ENCODE results near the gene HSPB6. TPM values are rescaled to one million over a fixed set of nuclear protein-coding genes. Genes with fewer than 3 reads are reported as not detected.

The HSPB6 gene
- total RNA-seq, 2 experiments from 2014 or later: 0.53 to 0.93 TPM

GRCh38 chr19:35740423-35741202 lies 16.2 kb downstream of the HSPB6 start:
- H3K27me3 Mint-ChIP-seq: no peaks in the 10 kb centered on the region
- ChIA-PET CTCF (interaction anchor here (0.6 to 2.2 kb wide), 14 partner anchors 10 to 274 kb away, joined by 3 to 14 read pairs (median 3); partner anchors contain the start of genes ALKBH6 and HAUS5), POLR2A (interaction anchor here (0.6 to 1.3 kb wide), 9 partner anchors 10 to 49 kb away, joined by 3 to 6 read pairs (median 4); no protein-coding TSS in a partner anchor)
- ATAC-seq (peak; percentile 67), DNase-seq (peak; percentile 99)
- H3K4me3 Mint-ChIP-seq: peak overlapping the region; percentile 82
- intact Hi-C loops (cut with DNase I, micrococcal nuclease): loop anchor here (1.0 to 10.0 kb wide), 14 partner anchors 18 to 596 kb away; partner anchors contain the start of genes APLP1 (in 1 of the 2), ARHGAP33 (in 1 of the 2), ETV2 (in 1 of the 2) and FXYD7 (in 1 of the 2)
- peaks cover 49% of the 10 kb centered on the region for H3K36me3 Mint-ChIP-seq (ENCODE audit: low read depth)
- peaks cover 28% of the 10 kb centered on the region for H3K4me1 Mint-ChIP-seq
- H3K9me3 Mint-ChIP-seq (ENCODE audit: low read depth): no peaks in the 10 kb centered on the region
- H3K27ac Mint-ChIP-seq: peak overlapping the region; percentile 96

- ChIA-PET CTCF (interaction anchor here (0.6 to 2.2 kb wide), 8 partner anchors 9 to 274 kb away, joined by 3 to 14 read pairs (median 3); partner anchors contain the start of genes ALKBH6 and HAUS5), POLR2A (interaction anchor here (0.6 to 1.3 kb wide), 8 partner anchors 10 to 50 kb away, joined by 3 to 6 read pairs (median 4); no protein-coding TSS in a partner anchor)
- intact Hi-C loops (cut with DNase I, micrococcal nuclease): loop anchor here (1.0 to 10.0 kb wide), 14 partner anchors 18 to 595 kb away; partner anchors contain the start of genes APLP1 (in 1 of the 2), ARHGAP33 (in 1 of the 2), ETV2 (in 1 of the 2) and FXYD7 (in 1 of the 2)
- Mint-ChIP-seq H3K27ac (no peak overlapping the region), H3K4me1 (peaks cover 26% of the 10 kb centered on the region), H3K9me3 (ENCODE audit: low read depth) (no peaks in the 10 kb centered on the region), H3K4me3 (peak overlapping the region; percentile 82), H3K27me3 (no peaks in the 10 kb centered on the region), H3K36me3 (ENCODE audit: low read depth) (peaks cover 52% of the 10 kb centered on the region)
- ATAC-seq (peak; percentile 1), DNase-seq (no peak)
Observed at GRCh38 chr19:35740108-35740422, 16.8 kb downstream of the HSPB6 start.

DNA sequence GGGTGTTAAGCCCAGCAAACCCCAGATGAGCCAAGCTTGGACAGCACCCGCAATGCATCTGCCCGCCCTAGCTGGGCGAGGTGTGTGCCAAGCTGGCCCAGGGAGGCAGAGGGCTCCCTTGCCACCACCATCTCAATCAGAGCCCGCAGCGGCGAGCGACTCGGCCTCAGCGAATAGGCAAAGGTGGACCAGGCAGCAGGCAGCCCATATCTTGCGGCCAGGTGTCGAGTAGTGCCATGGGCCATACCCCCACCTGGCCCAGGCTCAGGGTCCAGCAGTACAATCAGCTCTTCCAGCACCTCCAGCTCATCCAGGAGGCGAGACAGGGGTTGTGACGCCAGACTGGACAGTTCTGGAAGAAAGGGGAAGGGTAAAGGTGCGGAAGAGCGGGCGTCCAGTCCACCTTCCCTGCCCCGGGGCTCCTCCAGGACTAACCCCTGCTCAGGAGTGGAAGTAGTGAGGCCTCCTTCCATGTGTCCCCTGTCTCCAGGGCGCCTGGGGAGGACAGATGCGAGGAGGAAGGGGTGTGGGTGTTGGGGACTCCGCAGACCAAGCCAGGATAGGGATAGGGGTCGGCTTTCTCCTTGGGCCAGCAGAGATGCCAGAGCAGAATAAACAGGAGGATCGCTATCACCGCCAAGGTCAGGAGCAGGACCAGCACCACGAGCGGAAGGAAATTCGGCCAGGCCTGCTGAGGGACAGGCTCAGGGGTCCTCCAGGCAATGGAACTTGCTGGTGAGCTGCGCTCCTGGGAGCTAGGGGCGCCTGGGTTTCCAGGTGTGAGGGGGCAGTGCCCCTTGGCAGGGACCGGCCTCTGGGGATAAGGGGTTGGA lies 17.3 kb downstream of the HSPB6 start:
- POLR2A ChIA-PET: interaction anchor here (0.6 to 1.3 kb wide), 3 partner anchors 9 to 37 kb away, joined by 3 read pairs; no protein-coding TSS in a partner anchor
- peak overlapping the region; percentile 82 for H3K4me3 Mint-ChIP-seq
- intact Hi-C loops (cut with DNase I, micrococcal nuclease): loop anchor here (1.0 to 10.0 kb wide), 14 partner anchors 19 to 595 kb away; partner anchors contain the start of genes APLP1 (in 1 of the 2), ARHGAP33 (in 1 of the 2), ETV2 (in 1 of the 2) and FXYD7 (in 1 of the 2)
- H3K4me1 Mint-ChIP-seq: peaks cover 25% of the 10 kb centered on the region
- H3K36me3 Mint-ChIP-seq (ENCODE audit: low read depth): peaks cover 47% of the 10 kb centered on the region
- ATAC-seq (no peak), DNase-seq (no peak)
- CTCF ChIA-PET: interaction anchor here (0.6 to 2.2 kb wide), 5 partner anchors 12 to 275 kb away, joined by 3 to 14 read pairs (median 4); partner anchors contain the start of gene ALKBH6
- no peaks in the 10 kb centered on the region for H3K27me3 Mint-ChIP-seq
- H3K9me3 Mint-ChIP-seq (ENCODE audit: low read depth): no peaks in the 10 kb centered on the region
- no peak overlapping the region for H3K27ac Mint-ChIP-seq

DNA sequence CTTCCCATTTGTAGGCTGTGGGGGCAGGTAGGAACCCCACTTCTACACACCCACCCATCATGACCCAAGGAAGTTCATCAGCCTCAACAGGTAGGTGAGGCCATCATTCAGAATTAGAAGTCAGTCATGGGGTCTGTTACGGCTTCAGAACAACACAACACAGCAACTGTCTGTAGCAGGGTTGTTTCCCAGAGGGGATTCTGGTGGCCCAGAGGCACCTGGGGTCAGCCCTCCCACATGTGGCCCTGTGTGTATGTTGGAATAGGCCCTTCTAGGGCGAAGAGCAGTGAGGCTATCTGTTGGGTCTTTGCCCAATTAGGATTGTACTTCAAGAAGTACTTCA lies 18.0 kb downstream of the HSPB6 start:
- ChIA-PET CTCF (interaction anchor here (2.2 kb wide), 1 partner anchor 26 kb away, joined by 14 read pairs; no protein-coding TSS in a partner anchor), POLR2A (interaction anchor here (0.6 kb wide), 1 partner anchor 20 kb away, joined by 3 read pairs; no protein-coding TSS in a partner anchor)
- H3K36me3 Mint-ChIP-seq (ENCODE audit: low read depth): peaks cover 45% of the 10 kb centered on the region
- DNase-seq (no peak), ATAC-seq (no peak)
- intact Hi-C loops (cut with DNase I, micrococcal nuclease): no loop called here
- no peak overlapping the region for H3K4me3 Mint-ChIP-seq
- peak overlapping the region; percentile 45 for H3K27ac Mint-ChIP-seq
- H3K9me3 Mint-ChIP-seq (ENCODE audit: low read depth): no peaks in the 10 kb centered on the region
- H3K27me3 Mint-ChIP-seq: no peaks in the 10 kb centered on the region
- peaks cover 19% of the 10 kb centered on the region for H3K4me1 Mint-ChIP-seq

- peaks cover 13% of the 10 kb centered on the region for H3K4me1 Mint-ChIP-seq
- no peaks in the 10 kb centered on the region for H3K27me3 Mint-ChIP-seq
- H3K36me3 Mint-ChIP-seq (ENCODE audit: low read depth): peaks cover 44% of the 10 kb centered on the region
- peak overlapping the region; percentile 45 for H3K27ac Mint-ChIP-seq
- H3K4me3 Mint-ChIP-seq: no peak overlapping the region
- POLR2A ChIA-PET: interaction anchor here (1.4 kb wide), 1 partner anchor 36 kb away, joined by 6 read pairs; no protein-coding TSS in a partner anchor
- CTCF ChIA-PET: interaction anchor here (0.6 to 1.9 kb wide), 5 partner anchors 18 to 168 kb away, joined by 3 to 6 read pairs (median 4); no protein-coding TSS in a partner anchor
- no peak for DNase-seq
- intact Hi-C loops (cut with DNase I, micrococcal nuclease): no loop called here
- no peak for ATAC-seq
- H3K9me3 Mint-ChIP-seq (ENCODE audit: low read depth): no peaks in the 10 kb centered on the region
Observed at GRCh38 chr19:35738021-35738886, 18.6 kb downstream of the HSPB6 start.

- H3K27ac Mint-ChIP-seq: peak overlapping the region; percentile 52
- ATAC-seq (no peak), DNase-seq (peak; percentile 62)
- no peaks in the 10 kb centered on the region for H3K27me3 Mint-ChIP-seq
- intact Hi-C loops (cut with DNase I, micrococcal nuclease): no loop called here
- POLR2A ChIA-PET: interaction anchor here (1.4 kb wide), 1 partner anchor 35 kb away, joined by 6 read pairs; no protein-coding TSS in a partner anchor
- H3K36me3 Mint-ChIP-seq (ENCODE audit: low read depth): peaks cover 36% of the 10 kb centered on the region
- CTCF ChIA-PET: interaction anchor here (0.6 to 1.9 kb wide), 10 partner anchors 11 to 170 kb away, joined by 3 to 6 read pairs (median 3); partner anchors contain the start of gene LIN37
- H3K4me1 Mint-ChIP-seq: peaks cover 5% of the 10 kb centered on the region
- no peaks in the 10 kb centered on the region for H3K9me3 Mint-ChIP-seq (ENCODE audit: low read depth)
- no peak overlapping the region for H3K4me3 Mint-ChIP-seq
Observed at GRCh38 chr19:35736913-35737886, 19.6 kb downstream of the HSPB6 start.

GRCh38 chr19:35734889-35735288 lies 21.9 kb downstream of the HSPB6 start:
- ATAC-seq (no peak), DNase-seq (no peak)
- Mint-ChIP-seq H3K4me3 (no peak overlapping the region), H3K27ac (peak overlapping the region; percentile 14), H3K9me3 (ENCODE audit: low read depth) (no peaks in the 10 kb centered on the region), H3K27me3 (no peaks in the 10 kb centered on the region), H3K36me3 (ENCODE audit: low read depth) (peaks cover 45% of the 10 kb centered on the region), H3K4me1 (peaks cover 3% of the 10 kb centered on the region)
- intact Hi-C loops (cut with DNase I, micrococcal nuclease): no loop called here
- POLR2A ChIA-PET: no interaction called here
- CTCF ChIA-PET: no interaction called here

GRCh38 chr19:35734273-35734672 lies 22.6 kb downstream of the HSPB6 start:
- ATAC-seq (no peak), DNase-seq (no peak)
- Mint-ChIP-seq H3K36me3 (ENCODE audit: low read depth) (peaks cover 49% of the 10 kb centered on the region), H3K4me1 (no peaks in the 10 kb centered on the region), H3K9me3 (ENCODE audit: low read depth) (no peaks in the 10 kb centered on the region), H3K4me3 (no peak overlapping the region), H3K27me3 (no peaks in the 10 kb centered on the region), H3K27ac (no peak overlapping the region)
- CTCF ChIA-PET: no interaction called here
- POLR2A ChIA-PET: no interaction called here
- intact Hi-C loops (cut with DNase I, micrococcal nuclease): no loop called here

- CTCF ChIA-PET: no interaction called here
- Mint-ChIP-seq H3K36me3 (ENCODE audit: low read depth) (peaks cover 53% of the 10 kb centered on the region), H3K4me3 (no peak overlapping the region), H3K4me1 (no peaks in the 10 kb centered on the region), H3K27ac (peak overlapping the region; percentile 4), H3K27me3 (no peaks in the 10 kb centered on the region), H3K9me3 (ENCODE audit: low read depth) (no peaks in the 10 kb centered on the region)
- intact Hi-C loops (cut with DNase I, micrococcal nuclease): no loop called here
- no peak for DNase-seq
- POLR2A ChIA-PET: no interaction called here
- ATAC-seq: no peak
Observed at GRCh38 chr19:35733180-35734125, 23.4 kb downstream of the HSPB6 start.

Data from activated CD4-positive, alpha-beta T cell treated with anti-CD3 and anti-CD28 coated beads for 36 hours (primary cell).